GM12892 (cell line): Measurements from ENCODE around the gene RNF212B.

Experiments
- POLR2A ChIP-seq: IDR thresholded peaks from 2 replicates; pipeline ENCODE4 v1.6.1; 2011; ENCODE audit warnings: low read depth, low read length, control low read depth
- POLR2AphosphoS5 ChIP-seq: IDR thresholded peaks from 2 replicates; pipeline ENCODE4 v1.6.1; 2011; ENCODE audit warnings: low read depth, low read length, control low read depth
- TAF1 ChIP-seq: IDR thresholded peaks from 2 replicates; pipeline ENCODE4 v1.6.1; 2011; ENCODE audit warnings: low read depth, mild to moderate bottlenecking, control low read depth, low read length, borderline replicate concordance

GRCh38 chr14:23299211-23299957 is 61.6 kb downstream of the RNF212B start:
- TF ChIP-seq POLR2A (no peak), POLR2AphosphoS5 (no peak), TAF1 (no peak)
